Activated naive CD4-positive, alpha-beta T cell treated with anti-CD3 and anti-CD28 coated beads, Interleukin-2, amount 10 ng/mL, durations not matched to agents 7 days and 5 days (primary cell): ENCODE data around the gene RPS27.
A peak's percentile ranks its signal among the peaks of the same experiment; 100 is the strongest.
"Not testable (repeated sequence)": the region's sequence is repeated elsewhere in the genome, so short reads cannot be mapped to it uniquely, and the experiment has no call there.

Experiments used
- CTCF ChIA-PET: fragments of 350-600 bp; sonication (Branson Sonifier 250); formaldehyde crosslinking; loops from one replicate; lab custom pipeline; 2021; ENCODE audit warnings: antibody characterized with exemption; lab: Charles Lee
- DNase-seq: peaks from one replicate; pipeline ENCODE4 v3.0.0-alpha.2; 2020
- H3K27ac Mint-ChIP-seq: one replicate; pipeline ENCODE4 v1.8.0; 2021; ENCODE audit warnings: mild to moderate bottlenecking, moderate library complexity, mixed read lengths
- H3K27me3 Mint-ChIP-seq: one replicate; pipeline ENCODE4 v1.8.0; 2021; ENCODE audit warnings: mild to moderate bottlenecking, mixed read lengths
- H3K36me3 Mint-ChIP-seq: one replicate; pipeline ENCODE4 v1.8.0; 2021; ENCODE audit warnings: mixed read lengths
- H3K4me1 Mint-ChIP-seq: one replicate; pipeline ENCODE4 v1.8.0; 2021; ENCODE audit warnings: mixed read lengths
- H3K4me3 Mint-ChIP-seq: one replicate; pipeline ENCODE4 v1.8.0; 2021; ENCODE audit warnings: mild to moderate bottlenecking, moderate library complexity, mixed read lengths
- H3K9me3 Mint-ChIP-seq: one replicate; pipeline ENCODE4 v1.8.0; 2021; ENCODE audit warnings: mixed read lengths

The RPS27 gene

GRCh38 chr1:153967107-153967999 is 23.2 kb upstream of the RPS27 start, which contains the start of gene CREB3L4:
CREB3L4 (plus strand) TSS chr1:153967902; CDS start chr1:153968526, 624 bp downstream.
- Mint-ChIP-seq H3K4me1 (peaks cover 68% of the 10 kb centered on the region), H3K4me3 (peak within 1 kb of the TSS; percentile 89), H3K27ac (peak within 1 kb of the TSS; percentile 94), H3K27me3 (no peaks in the 10 kb centered on the region), H3K36me3 (peaks cover 13% of the 10 kb centered on the region), H3K9me3 (no peaks in the 10 kb centered on the region)
- DNase-seq, result peak; percentile 92
- CTCF ChIA-PET, result interaction anchor here (0.6 to 4.0 kb wide), 7 partner anchors 9 to 170 kb away, joined by 3 to 28 read pairs (median 7); partner anchors contain the start of genes CRTC2, DENND4B, JTB and RAB13

- no peaks in the 10 kb centered on the region for H3K27me3 Mint-ChIP-seq
- peak overlapping the region; percentile 89 for H3K4me3 Mint-ChIP-seq
- no peak for DNase-seq
- peaks cover 17% of the 10 kb centered on the region for H3K36me3 Mint-ChIP-seq
- H3K9me3 Mint-ChIP-seq, result no peaks in the 10 kb centered on the region
- H3K4me1 Mint-ChIP-seq, result peaks cover 69% of the 10 kb centered on the region
- CTCF ChIA-PET, result interaction anchor here (0.6 to 4.0 kb wide), 6 partner anchors 9 to 171 kb away, joined by 3 to 28 read pairs (median 6); partner anchors contain the start of genes CRTC2, DENND4B, JTB and RAB13
- H3K27ac Mint-ChIP-seq, result peak overlapping the region; percentile 94
Observed at GRCh38 chr1:153968000-153968363, 22.6 kb upstream of the RPS27 start.

- peak overlapping the region; percentile 89 for H3K4me3 Mint-ChIP-seq
- H3K27me3 Mint-ChIP-seq, result no peaks in the 10 kb centered on the region
- CTCF ChIA-PET, result interaction anchor here (1.2 to 4.0 kb wide), 5 partner anchors 9 to 23 kb away, joined by 3 to 28 read pairs (median 8); partner anchors contain the start of genes CRTC2, DENND4B, JTB and RAB13
- peak overlapping the region; percentile 65 for H3K27ac Mint-ChIP-seq
- H3K4me1 Mint-ChIP-seq, result peaks cover 70% of the 10 kb centered on the region
- peaks cover 22% of the 10 kb centered on the region for H3K36me3 Mint-ChIP-seq
- no peaks in the 10 kb centered on the region for H3K9me3 Mint-ChIP-seq
- no peak for DNase-seq
Observed at GRCh38 chr1:153968408-153968807, 22.2 kb upstream of the RPS27 start.

- no peak for DNase-seq
- Mint-ChIP-seq H3K36me3 (peaks cover 24% of the 10 kb centered on the region), H3K27ac (peak overlapping the region; percentile 65), H3K9me3 (no peaks in the 10 kb centered on the region), H3K4me3 (no peak overlapping the region), H3K27me3 (no peaks in the 10 kb centered on the region), H3K4me1 (peaks cover 68% of the 10 kb centered on the region)
- CTCF ChIA-PET, result interaction anchor here (1.3 to 4.0 kb wide), 2 partner anchors 12 to 16 kb away, joined by 3 to 28 read pairs; partner anchors contain the start of gene RAB13
Observed at GRCh38 chr1:153968972-153969371, 21.6 kb upstream of the RPS27 start.

GRCh38 chr1:153970346-153970745 is 20.2 kb upstream of the RPS27 start:
- Mint-ChIP-seq H3K4me1 (peaks cover 68% of the 10 kb centered on the region), H3K4me3 (no peak overlapping the region), H3K9me3 (no peaks in the 10 kb centered on the region), H3K27ac (no peak overlapping the region), H3K36me3 (peaks cover 34% of the 10 kb centered on the region), H3K27me3 (no peaks in the 10 kb centered on the region)
- CTCF ChIA-PET, result no interaction called here
- no peak for DNase-seq

GRCh38 chr1:153973071-153973470 is 17.5 kb upstream of the RPS27 start:
- Mint-ChIP-seq H3K4me1 (peaks cover 64% of the 10 kb centered on the region), H3K27ac (no peak overlapping the region), H3K36me3 (peaks cover 42% of the 10 kb centered on the region), H3K27me3 (no peaks in the 10 kb centered on the region), H3K4me3 (no peak overlapping the region), H3K9me3 (no peaks in the 10 kb centered on the region)
- no peak for DNase-seq
- CTCF ChIA-PET, result interaction anchor here (1.2 to 1.3 kb wide), 2 partner anchors 11 to 14 kb away, joined by 3 read pairs; partner anchors contain the start of gene RAB13

GRCh38 chr1:153973525-153973924 is 17.0 kb upstream of the RPS27 start:
- Mint-ChIP-seq H3K4me1 (peaks cover 64% of the 10 kb centered on the region), H3K27me3 (no peaks in the 10 kb centered on the region), H3K27ac (no peak overlapping the region), H3K9me3 (no peaks in the 10 kb centered on the region), H3K36me3 (peaks cover 42% of the 10 kb centered on the region), H3K4me3 (no peak overlapping the region)
- DNase-seq, result no peak
- CTCF ChIA-PET, result interaction anchor here (1.3 to 3.1 kb wide), 2 partner anchors 13 kb away, joined by 3 to 18 read pairs; partner anchors contain the start of gene RAB13

GRCh38 chr1:153976819-153977249 is 13.7 kb upstream of the RPS27 start:
- H3K4me1 Mint-ChIP-seq, result peaks cover 56% of the 10 kb centered on the region
- peaks cover 42% of the 10 kb centered on the region for H3K36me3 Mint-ChIP-seq
- H3K27ac Mint-ChIP-seq, result peak overlapping the region; percentile 92
- peak overlapping the region; percentile 89 for H3K4me3 Mint-ChIP-seq
- no peaks in the 10 kb centered on the region for H3K9me3 Mint-ChIP-seq
- DNase-seq, result no peak
- peaks cover 2% of the 10 kb centered on the region for H3K27me3 Mint-ChIP-seq
- CTCF ChIA-PET, result interaction anchor here (1.1 to 3.1 kb wide), 7 partner anchors 9 to 180 kb away, joined by 3 to 22 read pairs (median 8); partner anchors contain the start of genes CREB3L4 and RAB13

- CTCF ChIA-PET, result interaction anchor here (0.6 to 2.2 kb wide), 9 partner anchors 9 to 357 kb away, joined by 3 to 22 read pairs (median 6); partner anchors contain the start of genes CREB3L4, DENND4B and RAB13
- Mint-ChIP-seq H3K36me3 (peaks cover 37% of the 10 kb centered on the region), H3K27ac (peak within 1 kb of the TSS; percentile 92), H3K4me1 (peaks cover 49% of the 10 kb centered on the region), H3K27me3 (peaks cover 4% of the 10 kb centered on the region), H3K9me3 (no peaks in the 10 kb centered on the region), H3K4me3 (peak within 1 kb of the TSS; percentile 89)
- peak; percentile 94 for DNase-seq
Observed at GRCh38 chr1:153977250-153978240, 13.0 kb upstream of the RPS27 start, which contains the start of gene JTB. JTB (minus strand) TSS chr1:153977674; CDS start chr1:153977252, 422 bp downstream.

GRCh38 chr1:153978274-153978909 is 12.2 kb upstream of the RPS27 start:
- peaks cover 42% of the 10 kb centered on the region for H3K4me1 Mint-ChIP-seq
- DNase-seq, result no peak
- peak overlapping the region; percentile 84 for H3K27ac Mint-ChIP-seq
- H3K27me3 Mint-ChIP-seq, result peaks cover 4% of the 10 kb centered on the region
- no peaks in the 10 kb centered on the region for H3K9me3 Mint-ChIP-seq
- peaks cover 30% of the 10 kb centered on the region for H3K36me3 Mint-ChIP-seq
- CTCF ChIA-PET, result interaction anchor here (0.7 to 2.2 kb wide), 7 partner anchors 8 to 181 kb away, joined by 3 to 22 read pairs (median 7); partner anchors contain the start of genes CREB3L4, DENND4B and RAB13
- peak overlapping the region; percentile 89 for H3K4me3 Mint-ChIP-seq

GRCh38 chr1:153979091-153979490 is 11.5 kb upstream of the RPS27 start:
- H3K4me1 Mint-ChIP-seq, result peaks cover 37% of the 10 kb centered on the region
- H3K27ac Mint-ChIP-seq, result peak overlapping the region; percentile 69
- not testable (repeated sequence) for H3K27me3 Mint-ChIP-seq, DNase-seq, H3K9me3 Mint-ChIP-seq
- CTCF ChIA-PET, result interaction anchor here (1.5 to 1.9 kb wide), 2 partner anchors 13 to 32 kb away, joined by 3 to 7 read pairs; partner anchors contain the start of gene DENND4B
- peaks cover 26% of the 10 kb centered on the region for H3K36me3 Mint-ChIP-seq
- peak overlapping the region; percentile 89 for H3K4me3 Mint-ChIP-seq

GRCh38 chr1:153981735-153982134 is 8.8 kb upstream of the RPS27 start:
- H3K4me3 Mint-ChIP-seq, CTCF ChIA-PET, DNase-seq, H3K9me3 Mint-ChIP-seq, H3K36me3 Mint-ChIP-seq, H3K27ac Mint-ChIP-seq: not testable (repeated sequence)
- H3K4me1 Mint-ChIP-seq, result peaks cover 30% of the 10 kb centered on the region
- H3K27me3 Mint-ChIP-seq, result peaks cover 22% of the 10 kb centered on the region
